Fibroblast of skin of left quadriceps (primary cell): Measurements from ENCODE around the gene FAM76B.
A peak's percentile ranks its signal among the peaks of the same experiment; 100 is the strongest.
"Not testable (repeated sequence)": the region's sequence is repeated elsewhere in the genome, so short reads cannot be mapped to it uniquely, and the experiment has no call there.

Source experiments
- DNase-seq, 2 experiments: peaks; one replicate each; pipeline ENCODE4 v3.0.0-alpha.2; 2013; ENCODE audit warnings: low read depth in 2 of 2

FAM76B gene

GRCh38 chr11:95789506-95790122, at the start of gene FAM76B:
Gene FAM76B (minus strand): TSS chr11:95789782. CDS start chr11:95789478, 304 bp downstream.
- DNase-seq = peak; percentile 99

- peak; percentile 85 to 86 for DNase-seq
These were observed 46.3 kb upstream of the FAM76B start for GRCh38 chr11:95835768-95836488.

GRCh38 chr11:95835351-95835750, 45.8 kb upstream of the FAM76B start:
- no peak for DNase-seq

- no peak for DNase-seq
These were observed 43.8 kb upstream of the FAM76B start for GRCh38 chr11:95833378-95833777.

- DNase-seq = no peak
These were observed 43.2 kb upstream of the FAM76B start for GRCh38 chr11:95832763-95833162.

- peak; percentile 97 for DNase-seq
These were observed 41.8 kb upstream of the FAM76B start for GRCh38 chr11:95831198-95831883.

GRCh38 chr11:95829580-95830259, 40.1 kb upstream of the FAM76B start:
- no peak for DNase-seq

GRCh38 chr11:95827696-95828095, 38.1 kb upstream of the FAM76B start:
- no peak for DNase-seq

- DNase-seq = no peak
These were observed 32.1 kb upstream of the FAM76B start for GRCh38 chr11:95821640-95822039.

GRCh38 chr11:95816037-95816436, 26.5 kb upstream of the FAM76B start:
- no peak for DNase-seq

- DNase-seq = not testable (repeated sequence)
These were observed 21.5 kb upstream of the FAM76B start for GRCh38 chr11:95811052-95811451.

- DNase-seq = not testable (repeated sequence)
These were observed 16.9 kb upstream of the FAM76B start for GRCh38 chr11:95806464-95806863.

GRCh38 chr11:95805869-95806268, 16.3 kb upstream of the FAM76B start:
- DNase-seq = no peak

- no peak for DNase-seq
These were observed 14.4 kb upstream of the FAM76B start for GRCh38 chr11:95803973-95804372.

GRCh38 chr11:95802806-95803205, 13.2 kb upstream of the FAM76B start:
- DNase-seq = no peak

GRCh38 chr11:95800438-95800837, 10.9 kb upstream of the FAM76B start:
- no peak for DNase-seq

GRCh38 chr11:95799546-95799945, 10.0 kb upstream of the FAM76B start:
- DNase-seq = peak in 1 of 2 experiments; percentile 9

- DNase-seq = no peak
These were observed 6.9 kb upstream of the FAM76B start for GRCh38 chr11:95796501-95796900.

- no peak for DNase-seq
These were observed 6.2 kb upstream of the FAM76B start for GRCh38 chr11:95795627-95796295.

- no peak for DNase-seq
These were observed 4.5 kb upstream of the FAM76B start for GRCh38 chr11:95794086-95794485.

GRCh38 chr11:95793116-95793515, 3.5 kb upstream of the FAM76B start:
- DNase-seq = no peak

GRCh38 chr11:95792700-95793099, 3.1 kb upstream of the FAM76B start:
- DNase-seq = no peak
